HEK293 (cell line): Measurements from ENCODE around the gene SIK3.
A peak's percentile ranks its signal among the peaks of the same experiment; 100 is the strongest.

Experiments used
- CTCF ChIA-PET: fragments of 350-600 bp; formaldehyde crosslinking; extraction: SDS; loops from one replicate; lab custom pipeline; 2021; ENCODE audit warnings: antibody characterized with exemption; lab: Yijun Ruan, JAX
- POLR2A ChIA-PET: fragments of 300-600 bp; formaldehyde crosslinking; extraction: SDS; loops from one replicate; lab custom pipeline; 2020; ENCODE audit warnings: antibody characterized with exemption, inconsistent platforms; lab: Yijun Ruan, JAX
- H3K27ac ChIP-seq: fragments of 200-500 bp; sonication (Bioruptor generic); 2 replicates; pipeline ENCODE4 v1.5.1; 2014; ENCODE audit warnings: low read depth, low read length, control low read depth, inconsistent platforms; ENCODE audit errors: extremely low read depth
- H3K36me3 ChIP-seq, 2 experiments: fragments of 200-500 bp in 1 of 2; sonication (Bioruptor generic) in 1 of 2; 1 replicate in 1 of 2; 2 replicates in 1 of 2; pipeline ENCODE4 v1.5.1; 2014 to 2017; ENCODE audit warnings: inconsistent platforms in 2 of 2, low read length in 2 of 2; ENCODE audit not compliant: control insufficient read depth in 2 of 2, insufficient read depth in 1 of 2
- H3K4me1 ChIP-seq: fragments of 200-500 bp; sonication (Bioruptor generic); 2 replicates; pipeline ENCODE4 v1.5.1; 2014; ENCODE audit warnings: mild to moderate bottlenecking, low read length, inconsistent platforms; ENCODE audit not compliant: control insufficient read depth, insufficient read depth
- H3K4me3 ChIP-seq: 2 replicates; pipeline ENCODE4 v1.5.1; 2011; ENCODE audit warnings: low read depth, mild to moderate bottlenecking, control low read depth, low read length, moderate library complexity
- H3K9me3 ChIP-seq: fragments of 200-500 bp; sonication (Bioruptor generic); 2 replicates; pipeline ENCODE4 v1.5.1; 2014; ENCODE audit warnings: low read depth, low read length, inconsistent platforms; ENCODE audit not compliant: control insufficient read depth, insufficient read depth
- BCL11A ChIP-seq: fragments of 450-650 bp; formaldehyde crosslinking; IDR thresholded peaks from 2 replicates; pipeline ENCODE4 v1.5.1; 2016; ENCODE audit warnings: low read depth, missing biosample characterization, missing genetic modification characterization
- GLI2 ChIP-seq: fragments of 450-650 bp; formaldehyde crosslinking; IDR thresholded peaks from 2 replicates; pipeline ENCODE4; 2017; ENCODE audit warnings: missing biosample characterization, missing genetic modification characterization, low read depth, borderline replicate concordance
- KLF17 ChIP-seq: fragments of 450-650 bp; formaldehyde crosslinking; IDR thresholded peaks from 2 replicates; pipeline ENCODE4 v1.5.1; 2016; ENCODE audit warnings: missing biosample characterization, missing genetic modification characterization
- KLF9 ChIP-seq: fragments of 450-650 bp; formaldehyde crosslinking; IDR thresholded peaks from 2 replicates; pipeline ENCODE4 v1.5.1; 2016; ENCODE audit warnings: missing biosample characterization, missing genetic modification characterization, low read depth
- MZF1 ChIP-seq: fragments of 450-650 bp; formaldehyde crosslinking; IDR thresholded peaks from 2 replicates; pipeline ENCODE4 v1.5.1; 2017; ENCODE audit warnings: missing biosample characterization, missing genetic modification characterization, borderline replicate concordance
- SP2 ChIP-seq: fragments of 450-650 bp; formaldehyde crosslinking; IDR thresholded peaks from 2 replicates; pipeline ENCODE4 v1.5.1; 2016; ENCODE audit warnings: missing biosample characterization, missing genetic modification characterization
- ZBTB1 ChIP-seq: fragments of 450-650 bp; formaldehyde crosslinking; IDR thresholded peaks from 2 replicates; pipeline ENCODE4 v1.5.1; 2016; ENCODE audit warnings: missing biosample characterization, missing genetic modification characterization
- ZFP41 ChIP-seq: fragments of 450-650 bp; formaldehyde crosslinking; IDR thresholded peaks from 2 replicates; pipeline ENCODE4 v1.5.1; 2016; ENCODE audit warnings: missing biosample characterization, missing genetic modification characterization, borderline replicate concordance
- ZNF16 ChIP-seq: fragments of 450-650 bp; formaldehyde crosslinking; IDR thresholded peaks from 2 replicates; pipeline ENCODE4 v1.5.1; 2016; ENCODE audit warnings: low read depth, missing biosample characterization, missing genetic modification characterization
- ZNF184 ChIP-seq: fragments of 450-650 bp; IDR thresholded peaks from 2 replicates; pipeline ENCODE4 v1.5.1; 2018; ENCODE audit warnings: missing biosample characterization, mild to moderate bottlenecking, missing genetic modification characterization
- ZNF202 ChIP-seq: fragments of 450-650 bp; formaldehyde crosslinking; IDR thresholded peaks from 2 replicates; pipeline ENCODE4 v1.5.1; 2016; ENCODE audit warnings: missing biosample characterization, missing genetic modification characterization, borderline replicate concordance
- ZNF211 ChIP-seq: fragments of 450-650 bp; formaldehyde crosslinking; IDR thresholded peaks from 2 replicates; pipeline ENCODE4 v1.5.1; 2016; ENCODE audit warnings: low read depth, missing biosample characterization, missing genetic modification characterization
- ZNF248 ChIP-seq: fragments of 450-650 bp; formaldehyde crosslinking; IDR thresholded peaks from 2 replicates; pipeline ENCODE4 v1.5.1; 2017; ENCODE audit warnings: missing biosample characterization, missing genetic modification characterization
- ZNF391 ChIP-seq: fragments of 450-650 bp; formaldehyde crosslinking; IDR thresholded peaks from 2 replicates; pipeline ENCODE4 v1.5.1; 2016; ENCODE audit warnings: low read depth, missing biosample characterization, missing genetic modification characterization, borderline replicate concordance
- ZNF585B ChIP-seq: fragments of 450-650 bp; formaldehyde crosslinking; IDR thresholded peaks from 2 replicates; pipeline ENCODE4 v1.5.1; 2016; ENCODE audit warnings: missing biosample characterization, missing genetic modification characterization
- ZNF596 ChIP-seq: fragments of 450-650 bp; IDR thresholded peaks from 2 replicates; pipeline ENCODE4 v1.5.0; 2018; ENCODE audit warnings: missing biosample characterization, mild to moderate bottlenecking, missing genetic modification characterization, moderate library complexity
- ZNF664 ChIP-seq: fragments of 450-650 bp; formaldehyde crosslinking; IDR thresholded peaks from 2 replicates; pipeline ENCODE4 v1.5.1; 2016; ENCODE audit warnings: missing biosample characterization, missing genetic modification characterization
- TF ChIP-seq, protein P1 (sequence below): fragments of 450-650 bp; IDR thresholded peaks from 2 replicates; pipeline ENCODE4 v1.5.1; 2018; ENCODE audit warnings: missing biosample characterization, missing genetic modification characterization
- TF ChIP-seq, protein P2 (sequence below): fragments of 450-650 bp; formaldehyde crosslinking; optimal IDR thresholded peaks from 2 replicates; pipeline ENCODE3; 2016; ENCODE audit warnings: missing biosample characterization, mild to moderate bottlenecking, missing genetic modification characterization
- TF ChIP-seq, protein P3 (sequence below): fragments of 450-650 bp; formaldehyde crosslinking; IDR thresholded peaks from 2 replicates; pipeline ENCODE4 v1.5.1; 2017; ENCODE audit warnings: missing biosample characterization, mild to moderate bottlenecking, missing genetic modification characterization, moderate library complexity

Gene SIK3

DNA sequence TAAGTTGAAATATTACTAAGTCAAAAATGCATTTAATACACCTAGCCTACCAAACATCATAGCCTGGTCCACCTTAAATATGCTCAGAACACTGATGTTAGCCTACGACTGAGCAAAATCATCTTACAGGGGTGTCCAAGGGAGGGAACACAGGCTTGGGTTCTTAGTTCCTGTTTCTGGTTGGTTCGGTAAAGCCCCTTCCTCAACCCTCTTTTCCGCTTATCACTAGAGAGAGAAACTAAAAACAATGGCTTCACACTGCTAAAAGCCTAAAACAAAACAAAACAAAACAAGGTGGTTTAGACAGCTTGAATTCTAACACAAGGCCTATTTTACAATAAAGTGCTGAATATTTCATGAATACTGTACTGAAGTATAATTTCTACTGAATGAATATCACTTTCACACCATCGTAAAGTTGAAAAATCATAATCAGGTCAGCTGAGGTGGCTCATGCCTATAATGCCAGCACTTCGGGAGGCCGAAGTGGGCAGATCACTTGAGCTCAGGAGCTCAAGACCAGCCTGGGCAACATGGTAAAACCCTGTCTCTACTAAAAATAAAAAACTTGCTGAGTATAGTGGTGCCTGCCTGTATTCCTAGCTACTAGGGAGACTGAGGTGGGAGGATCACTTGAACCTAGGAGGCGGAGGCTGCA lies 118.0 kb downstream of the SIK3 start:
- no peaks in the 10 kb centered on the region for H3K36me3 ChIP-seq
- H3K9me3 ChIP-seq, result no peaks in the 10 kb centered on the region
- H3K4me3 ChIP-seq, result no peak overlapping the region
- ChIA-PET CTCF (no interaction called here), POLR2A (no interaction called here)
- no peaks in the 10 kb centered on the region for H3K4me1 ChIP-seq
- TF ChIP-seq ZBTB1 (no peak), ZNF211 (tag by site-specific recombination) (no peak), ZNF664 (tag by site-specific recombination) (no peak), KLF9 (tag by site-specific recombination) (no peak), MZF1 (tag by site-specific recombination) (no peak), ZNF184 (tag by site-specific recombination) (no peak), ZNF248 (tag by site-specific recombination) (no peak), ZNF16 (tag by site-specific recombination) (no peak), ZFP41 (tag by site-specific recombination) (no peak), KLF17 (tag by site-specific recombination) (no peak), ZNF585B (tag by site-specific recombination) (no peak), GLI2 (tag by site-specific recombination) (no peak), SP2 (tag by site-specific recombination) (no peak), BCL11A (tag by site-specific recombination) (no peak), ZNF596 (tag by site-specific recombination) (no peak), ZNF202 (tag by site-specific recombination) (no peak)
- TF ChIP-seq, protein P1, sequence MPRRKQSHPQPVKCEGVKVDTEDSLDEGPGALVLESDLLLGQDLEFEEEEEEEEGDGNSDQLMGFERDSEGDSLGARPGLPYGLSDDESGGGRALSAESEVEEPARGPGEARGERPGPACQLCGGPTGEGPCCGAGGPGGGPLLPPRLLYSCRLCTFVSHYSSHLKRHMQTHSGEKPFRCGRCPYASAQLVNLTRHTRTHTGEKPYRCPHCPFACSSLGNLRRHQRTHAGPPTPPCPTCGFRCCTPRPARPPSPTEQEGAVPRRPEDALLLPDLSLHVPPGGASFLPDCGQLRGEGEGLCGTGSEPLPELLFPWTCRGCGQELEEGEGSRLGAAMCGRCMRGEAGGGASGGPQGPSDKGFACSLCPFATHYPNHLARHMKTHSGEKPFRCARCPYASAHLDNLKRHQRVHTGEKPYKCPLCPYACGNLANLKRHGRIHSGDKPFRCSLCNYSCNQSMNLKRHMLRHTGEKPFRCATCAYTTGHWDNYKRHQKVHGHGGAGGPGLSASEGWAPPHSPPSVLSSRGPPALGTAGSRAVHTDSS (tag by site-specific recombination), result no peak
- TF ChIP-seq, protein P2, sequence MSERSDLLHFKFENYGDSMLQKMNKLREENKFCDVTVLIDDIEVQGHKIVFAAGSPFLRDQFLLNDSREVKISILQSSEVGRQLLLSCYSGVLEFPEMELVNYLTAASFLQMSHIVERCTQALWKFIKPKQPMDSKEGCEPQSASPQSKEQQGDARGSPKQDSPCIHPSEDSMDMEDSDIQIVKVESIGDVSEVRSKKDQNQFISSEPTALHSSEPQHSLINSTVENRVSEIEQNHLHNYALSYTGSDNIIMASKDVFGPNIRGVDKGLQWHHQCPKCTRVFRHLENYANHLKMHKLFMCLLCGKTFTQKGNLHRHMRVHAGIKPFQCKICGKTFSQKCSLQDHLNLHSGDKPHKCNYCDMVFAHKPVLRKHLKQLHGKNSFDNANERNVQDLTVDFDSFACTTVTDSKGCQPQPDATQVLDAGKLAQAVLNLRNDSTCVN, result no peak
- no peak overlapping the region for H3K27ac ChIP-seq

GRCh38 chr11:116976941-116977570 lies 121.2 kb downstream of the SIK3 start:
- Histone ChIP-seq H3K4me1 (no peaks in the 10 kb centered on the region), H3K36me3 (no peaks in the 10 kb centered on the region), H3K27ac (no peak overlapping the region), H3K4me3 (no peak overlapping the region), H3K9me3 (no peaks in the 10 kb centered on the region)
- no peak for TF ChIP-seq ZNF391 (tag by site-specific recombination)
- TF ChIP-seq, protein P3, sequence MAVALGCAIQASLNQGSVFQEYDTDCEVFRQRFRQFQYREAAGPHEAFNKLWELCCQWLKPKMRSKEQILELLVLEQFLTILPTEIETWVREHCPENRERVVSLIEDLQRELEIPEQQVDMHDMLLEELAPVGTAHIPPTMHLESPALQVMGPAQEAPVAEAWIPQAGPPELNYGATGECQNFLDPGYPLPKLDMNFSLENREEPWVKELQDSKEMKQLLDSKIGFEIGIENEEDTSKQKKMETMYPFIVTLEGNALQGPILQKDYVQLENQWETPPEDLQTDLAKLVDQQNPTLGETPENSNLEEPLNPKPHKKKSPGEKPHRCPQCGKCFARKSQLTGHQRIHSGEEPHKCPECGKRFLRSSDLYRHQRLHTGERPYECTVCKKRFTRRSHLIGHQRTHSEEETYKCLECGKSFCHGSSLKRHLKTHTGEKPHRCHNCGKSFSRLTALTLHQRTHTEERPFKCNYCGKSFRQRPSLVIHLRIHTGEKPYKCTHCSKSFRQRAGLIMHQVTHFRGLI (tag by site-specific recombination), result peak; percentile 95
- ChIA-PET POLR2A (no interaction called here), CTCF (interaction anchor here (0.7 kb wide), 1 partner anchor 250 kb away, joined by 3 read pairs; no protein-coding TSS in a partner anchor)
